Fibroblast of mammary gland (primary cell): ENCODE results near the gene GNAQ.
A peak's percentile ranks its signal among the peaks of the same experiment; 100 is the strongest.
"Not testable (repeated sequence)": the region's sequence is repeated elsewhere in the genome, so short reads cannot be mapped to it uniquely, and the experiment has no call there.

ENCODE experiments used
- DNase-seq: peaks from one replicate; pipeline ENCODE4 v3.0.0-alpha.2; 2010; ENCODE audit warnings: low read depth
- H3K4me3 ChIP-seq: 2 replicates; pipeline ENCODE4 v1.5.1; 2011; ENCODE audit warnings: low read depth, mild to moderate bottlenecking, low read length, moderate library complexity; ENCODE audit not compliant: control insufficient read depth
- TF ChIP-seq, protein P1 (sequence below): conservative IDR thresholded peaks from 2 replicates; pipeline ENCODE4 v1.5.1; 2011; ENCODE audit warnings: low read depth, low read length, inconsistent platforms; ENCODE audit not compliant: control insufficient read depth, insufficient read depth

Gene GNAQ

DNA sequence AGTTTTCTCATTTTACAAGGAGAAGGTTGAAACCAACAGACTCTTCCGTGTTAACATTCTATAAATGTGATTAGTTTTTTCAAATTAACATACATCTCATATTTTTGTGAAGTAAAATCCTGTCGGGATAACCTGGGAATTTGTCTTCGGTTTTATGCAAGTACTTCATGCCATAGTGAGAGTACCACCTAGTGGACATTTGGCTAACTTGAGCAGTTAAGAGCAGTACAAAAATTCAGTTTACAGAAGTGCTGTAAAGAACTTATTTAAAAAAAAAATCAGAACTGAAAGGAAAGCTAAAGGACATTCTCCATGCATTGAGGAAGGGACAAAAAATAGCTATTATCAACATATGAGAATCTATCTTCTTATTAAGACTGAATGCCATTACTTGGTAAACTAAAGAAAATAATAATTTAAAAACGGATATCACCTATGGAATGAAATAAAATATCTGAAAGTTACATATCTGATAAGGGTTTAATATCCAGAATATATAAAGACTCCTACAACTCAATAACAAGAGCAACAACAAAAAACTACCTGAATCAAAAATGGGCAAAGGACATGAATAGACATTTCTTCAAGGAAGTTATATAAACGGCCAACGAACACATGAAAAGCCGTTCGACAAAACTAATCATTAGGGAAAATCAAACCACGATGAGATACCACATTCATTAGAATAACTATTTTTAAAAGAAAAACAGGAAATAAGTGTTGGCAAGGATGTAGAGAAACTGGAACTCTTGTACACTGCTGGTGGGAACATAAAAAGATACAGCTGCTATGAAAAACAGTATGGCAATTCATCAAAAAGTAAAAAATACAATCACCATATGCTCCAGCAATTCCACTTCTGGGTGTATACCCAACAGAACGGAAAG, 266.5 kb downstream of the GNAQ start:
- no peak overlapping the region for H3K4me3 ChIP-seq
- TF ChIP-seq, protein P1, sequence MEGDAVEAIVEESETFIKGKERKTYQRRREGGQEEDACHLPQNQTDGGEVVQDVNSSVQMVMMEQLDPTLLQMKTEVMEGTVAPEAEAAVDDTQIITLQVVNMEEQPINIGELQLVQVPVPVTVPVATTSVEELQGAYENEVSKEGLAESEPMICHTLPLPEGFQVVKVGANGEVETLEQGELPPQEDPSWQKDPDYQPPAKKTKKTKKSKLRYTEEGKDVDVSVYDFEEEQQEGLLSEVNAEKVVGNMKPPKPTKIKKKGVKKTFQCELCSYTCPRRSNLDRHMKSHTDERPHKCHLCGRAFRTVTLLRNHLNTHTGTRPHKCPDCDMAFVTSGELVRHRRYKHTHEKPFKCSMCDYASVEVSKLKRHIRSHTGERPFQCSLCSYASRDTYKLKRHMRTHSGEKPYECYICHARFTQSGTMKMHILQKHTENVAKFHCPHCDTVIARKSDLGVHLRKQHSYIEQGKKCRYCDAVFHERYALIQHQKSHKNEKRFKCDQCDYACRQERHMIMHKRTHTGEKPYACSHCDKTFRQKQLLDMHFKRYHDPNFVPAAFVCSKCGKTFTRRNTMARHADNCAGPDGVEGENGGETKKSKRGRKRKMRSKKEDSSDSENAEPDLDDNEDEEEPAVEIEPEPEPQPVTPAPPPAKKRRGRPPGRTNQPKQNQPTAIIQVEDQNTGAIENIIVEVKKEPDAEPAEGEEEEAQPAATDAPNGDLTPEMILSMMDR = peak; percentile 71
- peak; percentile 79 for DNase-seq

DNA sequence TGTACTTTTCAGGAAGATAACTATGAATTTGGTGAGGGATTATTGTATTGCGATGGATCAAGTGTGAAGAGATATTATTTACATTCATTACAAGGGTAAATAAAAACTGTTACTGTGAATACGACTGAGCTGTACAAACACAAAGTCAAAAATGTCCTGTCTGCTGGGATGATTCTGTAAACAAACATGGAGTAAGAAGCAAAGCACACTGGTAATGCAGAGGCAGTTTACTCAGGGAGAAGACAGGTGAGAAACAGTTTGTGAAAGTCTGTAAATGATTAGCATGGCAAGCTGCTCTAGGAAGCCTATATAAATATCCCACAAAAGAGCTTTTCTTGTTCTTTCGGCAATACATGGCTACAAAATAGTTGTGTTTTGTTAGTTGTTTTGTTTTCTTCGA, 268.0 kb downstream of the GNAQ start:
- no peak for DNase-seq
- no peak overlapping the region for H3K4me3 ChIP-seq
- TF ChIP-seq, protein P1 = no peak

DNA sequence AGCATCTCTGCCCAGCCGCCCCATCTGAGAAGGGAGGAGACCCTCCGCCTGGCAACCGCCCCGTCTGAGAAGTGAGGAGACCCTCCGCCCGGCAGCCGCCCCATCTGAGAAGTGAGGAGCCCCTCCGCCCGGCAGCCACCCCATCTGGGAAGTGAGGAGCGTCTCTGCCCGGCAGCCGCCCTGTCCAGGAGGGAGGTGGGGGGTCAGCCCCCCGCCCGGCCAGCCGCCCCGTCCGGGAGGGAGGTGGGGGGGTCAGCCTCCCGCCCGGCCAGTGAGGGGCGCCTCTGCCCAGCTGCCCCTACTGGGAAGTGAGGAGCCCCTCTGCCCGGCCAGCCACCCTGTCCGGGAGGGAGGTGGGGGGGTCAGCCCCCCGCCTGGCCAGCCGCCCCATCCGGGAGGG, 270.7 kb downstream of the GNAQ start:
- not testable (repeated sequence) for DNase-seq, H3K4me3 ChIP-seq

DNA sequence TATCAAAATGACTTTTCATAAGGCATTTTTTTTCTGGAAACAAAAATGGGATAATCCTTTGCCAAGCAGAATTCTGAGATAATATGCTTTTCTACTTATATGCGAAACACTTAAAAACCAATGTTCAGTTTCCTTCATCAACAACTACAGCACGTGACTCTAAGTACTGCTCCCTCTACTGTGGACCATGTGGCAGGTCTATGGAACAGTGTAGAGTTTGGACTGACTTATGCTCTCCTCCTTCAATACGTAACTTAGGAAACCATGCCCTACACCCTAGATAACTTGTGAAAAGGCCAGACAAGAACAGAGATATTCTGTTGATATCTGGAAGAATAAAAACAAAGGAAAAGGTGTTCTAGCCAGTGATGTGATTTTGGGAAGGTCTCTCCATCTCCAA, 272.2 kb downstream of the GNAQ start:
- H3K4me3 ChIP-seq = no peak overlapping the region
- TF ChIP-seq, protein P1 = no peak
- no peak for DNase-seq

DNA sequence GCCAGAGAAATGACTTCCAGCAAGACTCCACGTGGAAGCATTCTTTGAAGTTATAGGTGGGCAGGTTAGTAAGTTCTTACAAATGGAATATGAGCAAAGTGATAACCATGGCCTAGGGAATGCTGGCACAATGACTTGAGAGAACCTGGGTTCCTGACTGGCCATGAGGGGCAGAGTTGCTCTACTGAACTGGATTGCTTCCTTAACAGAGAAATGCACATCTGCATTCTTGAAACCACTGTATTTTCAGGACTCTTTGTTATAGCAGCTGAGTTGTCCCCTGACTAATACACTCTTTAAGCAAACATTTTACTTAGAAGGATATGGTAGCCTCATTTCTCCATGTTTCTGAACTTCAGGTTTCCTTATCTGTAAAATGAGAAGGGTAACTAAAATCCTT, 275.2 kb downstream of the GNAQ start:
- TF ChIP-seq, protein P1 = no peak
- no peak overlapping the region for H3K4me3 ChIP-seq
- DNase-seq = no peak

DNA sequence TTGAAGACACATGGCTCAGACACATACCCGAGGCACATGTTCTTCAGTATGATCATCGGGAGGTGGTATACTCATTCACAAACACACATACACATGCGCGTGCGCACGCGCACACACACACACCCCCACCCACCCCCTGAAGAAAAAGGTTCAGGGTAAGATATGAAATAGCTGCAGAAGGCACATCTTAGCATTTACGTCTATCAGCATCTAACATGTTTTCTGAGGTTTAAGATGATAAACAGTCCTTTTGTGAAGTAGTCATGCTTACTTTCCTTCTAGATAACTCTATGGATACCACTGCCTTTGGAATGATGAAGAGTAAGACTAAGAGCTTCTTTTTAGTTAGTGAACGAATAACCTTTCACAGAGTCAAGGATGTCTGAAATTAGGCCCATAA, 278.4 kb downstream of the GNAQ start:
- H3K4me3 ChIP-seq = no peak overlapping the region
- TF ChIP-seq, protein P1 = no peak
- DNase-seq = no peak

DNA sequence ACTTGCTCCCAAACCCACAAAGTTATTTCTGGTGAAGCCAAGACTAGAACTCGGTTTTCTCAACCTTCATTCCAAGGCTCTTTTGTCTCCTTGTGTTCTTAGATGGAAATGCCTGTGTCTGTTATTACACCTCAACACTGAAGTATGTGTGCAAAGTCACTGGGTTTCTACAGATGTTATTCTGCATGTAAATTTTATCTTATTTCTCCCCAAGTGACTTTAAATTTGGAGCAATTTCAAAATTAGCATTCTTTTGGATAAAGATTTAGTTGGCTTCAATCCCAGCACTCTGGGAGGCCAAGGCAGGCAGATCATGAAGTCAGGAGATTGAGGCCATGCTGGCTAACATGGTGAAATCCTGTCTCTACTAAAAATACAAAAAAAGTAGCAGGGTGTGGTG, 279.1 kb downstream of the GNAQ start:
- DNase-seq = peak; percentile 88

More for the DNA sequence above, 279.1 kb downstream of the GNAQ start:
- H3K4me3 ChIP-seq = no peak overlapping the region
- TF ChIP-seq, protein P1 = peak; percentile 19
